ENCODE data around the gene PAWR. TPM values are rescaled to one million over a fixed set of nuclear protein-coding genes. Genes with fewer than 3 reads are reported as not detected.

The PAWR gene
- total RNA-seq, 1 donor from 2014 or later = 204 TPM

DNA sequence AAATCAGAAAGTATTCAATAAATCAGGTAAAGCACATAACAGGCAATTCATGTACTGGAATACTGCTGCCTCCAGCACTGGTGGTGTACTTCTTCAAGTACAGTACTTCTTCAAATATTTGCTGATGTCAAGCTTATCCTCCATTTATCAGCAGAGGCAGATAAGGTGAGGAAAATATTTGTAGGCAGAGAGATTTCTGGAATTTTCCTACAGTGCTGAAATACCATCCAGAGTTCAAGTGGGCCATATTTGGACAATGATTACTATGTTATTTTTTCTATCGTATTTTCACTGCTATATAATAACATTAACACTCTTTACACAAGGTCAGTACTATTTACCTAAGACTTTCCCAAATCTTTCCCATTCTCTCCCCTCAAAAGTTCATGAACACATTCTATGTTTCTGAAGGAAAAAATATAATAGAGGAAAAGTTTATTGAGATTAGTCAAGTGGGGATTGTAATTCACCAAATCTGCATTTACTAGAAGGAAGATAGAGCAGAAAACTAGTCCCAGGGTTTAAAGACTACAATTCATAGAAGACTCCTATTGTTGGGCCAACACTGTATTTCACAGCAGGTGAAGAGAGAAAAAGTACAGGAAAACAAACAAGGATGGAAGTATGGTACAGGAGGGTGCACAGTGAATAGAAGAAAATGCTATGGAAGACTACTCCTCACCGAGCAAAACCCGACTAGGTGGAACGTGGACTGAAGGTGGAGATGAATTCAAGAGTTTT is 141.1 kb downstream of the PAWR start:
- peaks cover 27% of the 10 kb centered on the region for H3K36me3 Mint-ChIP-seq (ENCODE audit: low read depth, unreplicated experiment)
- peaks cover 47% of the 10 kb centered on the region for H3K4me1 Mint-ChIP-seq (ENCODE audit: low read depth, unreplicated experiment)
- no peak overlapping the region for H3K4me3 ChIP-seq (ENCODE audit: insufficient read depth, low read depth, low read length)
- H3K9me3 Mint-ChIP-seq (ENCODE audit: unreplicated experiment) = peaks cover 11% of the 10 kb centered on the region
- peak overlapping the region; percentile 61 for H3K9ac ChIP-seq (ENCODE audit: low read length)
- peak overlapping the region; percentile 43 for H3K4me2 ChIP-seq (ENCODE audit: low read length)
- DNase-seq (ENCODE audit: low read depth) = peak; percentile 92
- H3K9me3 ChIP-seq (ENCODE audit: insufficient read depth, low read depth, low read length) = no peaks in the 10 kb centered on the region
- H3K27ac Mint-ChIP-seq (ENCODE audit: unreplicated experiment) = peak overlapping the region; percentile 97
- no peak for FAIRE-seq
- H3K27me3 Mint-ChIP-seq (ENCODE audit: low read depth, unreplicated experiment) = no peaks in the 10 kb centered on the region
- no peak overlapping the region for H3K4me3 Mint-ChIP-seq (ENCODE audit: unreplicated experiment)
- H4K20me1 ChIP-seq (ENCODE audit: insufficient read depth, low read length) = no peaks in the 10 kb centered on the region
- peaks cover 9% of the 10 kb centered on the region for H3K36me3 ChIP-seq (ENCODE audit: insufficient read depth, low read length)
- H2AFZ ChIP-seq (ENCODE audit: low read depth, low read length) = no peak overlapping the region
- no peaks in the 10 kb centered on the region for H3K27me3 ChIP-seq (ENCODE audit: insufficient read depth, low read length)
- TF ChIP-seq, protein P1, sequence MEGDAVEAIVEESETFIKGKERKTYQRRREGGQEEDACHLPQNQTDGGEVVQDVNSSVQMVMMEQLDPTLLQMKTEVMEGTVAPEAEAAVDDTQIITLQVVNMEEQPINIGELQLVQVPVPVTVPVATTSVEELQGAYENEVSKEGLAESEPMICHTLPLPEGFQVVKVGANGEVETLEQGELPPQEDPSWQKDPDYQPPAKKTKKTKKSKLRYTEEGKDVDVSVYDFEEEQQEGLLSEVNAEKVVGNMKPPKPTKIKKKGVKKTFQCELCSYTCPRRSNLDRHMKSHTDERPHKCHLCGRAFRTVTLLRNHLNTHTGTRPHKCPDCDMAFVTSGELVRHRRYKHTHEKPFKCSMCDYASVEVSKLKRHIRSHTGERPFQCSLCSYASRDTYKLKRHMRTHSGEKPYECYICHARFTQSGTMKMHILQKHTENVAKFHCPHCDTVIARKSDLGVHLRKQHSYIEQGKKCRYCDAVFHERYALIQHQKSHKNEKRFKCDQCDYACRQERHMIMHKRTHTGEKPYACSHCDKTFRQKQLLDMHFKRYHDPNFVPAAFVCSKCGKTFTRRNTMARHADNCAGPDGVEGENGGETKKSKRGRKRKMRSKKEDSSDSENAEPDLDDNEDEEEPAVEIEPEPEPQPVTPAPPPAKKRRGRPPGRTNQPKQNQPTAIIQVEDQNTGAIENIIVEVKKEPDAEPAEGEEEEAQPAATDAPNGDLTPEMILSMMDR (IDR thresholded peaks at IDR 0.05; ENCODE audit: insufficient read depth, low read depth, low read length) = no peak
- no peak for TF ChIP-seq EZH2 (IDR thresholded peaks at IDR 0.05; ENCODE audit: insufficient read depth, low read length)
- H3K27ac ChIP-seq (ENCODE audit: low read depth, low read length) = peak overlapping the region; percentile 85
- H3K4me1 ChIP-seq (ENCODE audit: insufficient read depth, low read length) = peaks cover 43% of the 10 kb centered on the region
- no peaks in the 10 kb centered on the region for H3K79me2 ChIP-seq (ENCODE audit: insufficient read depth, low read length)

GRCh38 chr12:79548610-79548924 is 142.2 kb downstream of the PAWR start:
- peak overlapping the region; percentile 53 for H3K4me2 ChIP-seq (ENCODE audit: low read length)

More at GRCh38 chr12:79548610-79548924, 142.2 kb downstream of the PAWR start:
- Histone ChIP-seq H3K36me3 (ENCODE audit: insufficient read depth, low read length) (peaks cover 9% of the 10 kb centered on the region), H3K79me2 (ENCODE audit: insufficient read depth, low read length) (no peaks in the 10 kb centered on the region), H2AFZ (ENCODE audit: low read depth, low read length) (no peak overlapping the region), H3K27ac (ENCODE audit: low read depth, low read length) (peak overlapping the region; percentile 85), H3K9ac (ENCODE audit: low read length) (peak overlapping the region; percentile 61), H3K4me1 (ENCODE audit: insufficient read depth, low read length) (peaks cover 43% of the 10 kb centered on the region), H4K20me1 (ENCODE audit: insufficient read depth, low read length) (no peaks in the 10 kb centered on the region), H3K9me3 (ENCODE audit: insufficient read depth, low read depth, low read length) (no peaks in the 10 kb centered on the region), H3K4me3 (ENCODE audit: insufficient read depth, low read depth, low read length) (peak overlapping the region; percentile 11), H3K27me3 (ENCODE audit: insufficient read depth, low read length) (no peaks in the 10 kb centered on the region)
- H3K27me3 Mint-ChIP-seq (ENCODE audit: low read depth, unreplicated experiment) = no peaks in the 10 kb centered on the region
- DNase-seq (ENCODE audit: low read depth) = no peak
- H3K9me3 Mint-ChIP-seq (ENCODE audit: unreplicated experiment) = peaks cover 11% of the 10 kb centered on the region
- H3K27ac Mint-ChIP-seq (ENCODE audit: unreplicated experiment) = peak overlapping the region; percentile 97
- no peak for FAIRE-seq
- H3K36me3 Mint-ChIP-seq (ENCODE audit: low read depth, unreplicated experiment) = peaks cover 25% of the 10 kb centered on the region
- H3K4me3 Mint-ChIP-seq (ENCODE audit: unreplicated experiment) = peak overlapping the region; percentile 66
- TF ChIP-seq, protein P1 (IDR thresholded peaks at IDR 0.05; ENCODE audit: insufficient read depth, low read depth, low read length) = no peak
- TF ChIP-seq EZH2 (IDR thresholded peaks at IDR 0.05; ENCODE audit: insufficient read depth, low read length) = no peak
- peaks cover 54% of the 10 kb centered on the region for H3K4me1 Mint-ChIP-seq (ENCODE audit: low read depth, unreplicated experiment)
